ENCODE results near the gene CYFIP1.

CYFIP1 gene

DNA sequence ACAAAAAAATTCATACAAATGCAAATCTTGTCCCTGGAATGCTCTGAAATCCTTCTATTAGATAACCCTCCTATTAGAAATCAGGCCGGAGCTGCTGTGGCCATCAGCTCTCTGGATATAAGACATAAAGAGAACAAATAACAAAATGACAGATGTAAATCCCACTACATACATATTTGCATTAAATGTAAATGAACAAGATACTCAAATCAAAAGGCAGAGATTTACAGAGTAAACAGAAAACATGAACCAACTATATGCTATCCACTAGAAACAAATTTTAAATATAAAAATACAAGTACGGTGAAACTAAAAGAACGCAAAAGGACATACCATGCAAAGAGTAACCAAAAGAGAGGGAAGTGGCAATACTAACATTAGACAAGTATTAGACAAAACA, 10.7 kb downstream of the CYFIP1 start:
- H3K27ac ChIP-seq: no peak overlapping the region
- CTCF ChIA-PET: no interaction called here
- no peak for TF ChIP-seq CTCF (conservative IDR thresholded peaks at IDR 0.05; ENCODE audit: low read depth)
- DNase-seq (ENCODE audit: low spot score): no peak
- POLR2A ChIA-PET (ENCODE audit: low non-redundant PET): no interaction called here

- ChIA-PET POLR2A (ENCODE audit: low non-redundant PET) (no interaction called here), CTCF (no interaction called here)
- peak overlapping the region; percentile 61 for H3K27ac ChIP-seq
- DNase-seq (ENCODE audit: low spot score): peak; percentile 80
- TF ChIP-seq CTCF (conservative IDR thresholded peaks at IDR 0.05; ENCODE audit: low read depth): no peak
Measured at GRCh38 chr15:22968366-22968765, 11.8 kb downstream of the CYFIP1 start.

GRCh38 chr15:22967084-22967770, 12.9 kb downstream of the CYFIP1 start:
- H3K27ac ChIP-seq: peak overlapping the region; percentile 61
- ChIA-PET POLR2A (ENCODE audit: low non-redundant PET) (no interaction called here), CTCF (no interaction called here)
- no peak for TF ChIP-seq CTCF (conservative IDR thresholded peaks at IDR 0.05; ENCODE audit: low read depth)
- DNase-seq (ENCODE audit: low spot score): no peak

- TF ChIP-seq CTCF (conservative IDR thresholded peaks at IDR 0.05; ENCODE audit: low read depth): no peak
- H3K27ac ChIP-seq: no peak overlapping the region; the same call in none of the 2 replicates
- ChIA-PET CTCF (no interaction called here), POLR2A (ENCODE audit: low non-redundant PET) (no interaction called here)
- DNase-seq (ENCODE audit: low spot score): no peak
Measured at GRCh38 chr15:22966321-22967083, 13.7 kb downstream of the CYFIP1 start.

DNA sequence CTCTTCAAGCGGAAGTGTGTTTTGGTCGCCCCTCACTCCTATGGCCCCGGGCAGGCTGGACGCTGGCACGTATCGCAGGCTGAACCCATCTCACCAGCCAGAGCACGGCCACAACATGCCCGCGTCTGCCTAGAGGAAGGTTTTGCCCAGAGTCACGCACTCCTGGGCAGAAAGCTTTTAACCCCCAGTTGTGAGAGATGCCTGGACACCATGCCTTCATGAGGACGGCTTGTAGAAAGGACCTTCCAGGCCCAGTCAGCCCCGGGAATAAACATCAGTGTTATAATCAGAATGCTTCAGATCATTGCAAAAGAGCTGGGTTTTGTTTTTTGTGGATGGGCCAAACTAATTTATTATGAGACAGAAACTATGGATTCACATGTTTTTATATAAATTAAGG, 16.5 kb downstream of the CYFIP1 start:
- H3K27ac ChIP-seq: peak overlapping the region; percentile 86
- CTCF ChIA-PET: no interaction called here
- POLR2A ChIA-PET (ENCODE audit: low non-redundant PET): interaction anchor here (0.9 kb wide), 1 partner anchor 17 kb away, joined by 4 read pairs; the partner anchor contains the start of gene CYFIP1
- peak; percentile 26 for DNase-seq (ENCODE audit: low spot score)
- TF ChIP-seq CTCF (conservative IDR thresholded peaks at IDR 0.05; ENCODE audit: low read depth): no peak

DNA sequence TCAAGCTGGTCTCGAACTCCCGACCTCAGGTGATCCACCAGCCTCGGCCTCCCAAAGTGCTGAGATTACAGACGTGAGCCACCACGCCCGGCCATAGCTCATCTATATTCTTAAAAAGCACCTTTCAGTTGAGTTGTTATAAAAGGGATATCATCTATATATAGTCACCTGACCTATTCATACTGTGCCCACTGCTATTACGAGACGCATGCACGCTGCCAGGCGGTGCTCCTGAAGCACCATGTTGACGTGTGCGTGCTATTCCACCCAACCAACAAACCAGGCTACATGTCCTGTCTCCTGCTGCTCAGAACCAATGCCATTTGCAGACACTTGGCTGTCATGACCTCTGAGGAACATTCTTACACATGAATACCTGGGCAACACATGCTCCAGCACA, 17.6 kb downstream of the CYFIP1 start:
- CTCF ChIA-PET: interaction anchor here (0.6 kb wide), 1 partner anchor 1771 kb away, joined by 3 read pairs; no protein-coding TSS in a partner anchor
- peak overlapping the region; percentile 86 for H3K27ac ChIP-seq
- DNase-seq (ENCODE audit: low spot score): no peak
- no peak for TF ChIP-seq CTCF (conservative IDR thresholded peaks at IDR 0.05; ENCODE audit: low read depth)
- POLR2A ChIA-PET (ENCODE audit: low non-redundant PET): no interaction called here
